Subcutaneous adipose tissue (tissue), 4 donors: ENCODE results near the gene OXSM. TPM values are rescaled to one million over a fixed set of nuclear protein-coding genes. Genes with fewer than 3 reads are reported as not detected.

Source experiments
- CTCF ChIP-seq: fragments of 450-650 bp; IDR thresholded peaks from one replicate; pipeline ENCODE4 v1.5.1; 2016; ENCODE audit warnings: low read depth, mild to moderate bottlenecking, control low read depth, antibody characterized with exemption, moderate library complexity
- total RNA-seq, 4 donors: library from RNA; depleted of rRNA; stranded (reverse); fragments of >200 nt; gene quantifications; one replicate each; pipeline ENCODE4 v1.1.0, GENCODE V29; 2016

Gene OXSM
- total RNA-seq, 4 donors from 2014 or later, result 5.2 to 9.2 (median 7.0) TPM

GRCh38 chr3:25783661-25784512 is 6.0 kb upstream of the OXSM start:
- TF ChIP-seq CTCF, result no peak

GRCh38 chr3:25784971-25785370 is 4.9 kb upstream of the OXSM start:
- no peak for TF ChIP-seq CTCF

GRCh38 chr3:25785826-25786225 is 4.1 kb upstream of the OXSM start:
- no peak for TF ChIP-seq CTCF

- TF ChIP-seq CTCF, result no peak
Observed at GRCh38 chr3:25787689-25788088, 2.2 kb upstream of the OXSM start.

GRCh38 chr3:25789209-25789595 is 688 bp upstream of the OXSM start:
- no peak for TF ChIP-seq CTCF

GRCh38 chr3:25801786-25802185 is 11.9 kb downstream of the OXSM start:
- TF ChIP-seq CTCF, result no peak

- TF ChIP-seq CTCF, result no peak
Observed at GRCh38 chr3:25803833-25804232, 13.9 kb downstream of the OXSM start.
